Upper lobe of right lung (tissue), 1 donor: ENCODE results near the gene SLC16A3. TPM values are rescaled to one million over a fixed set of nuclear protein-coding genes. Genes with fewer than 3 reads are reported as not detected.
"Not testable (repeated sequence)": the region's sequence is repeated elsewhere in the genome, so short reads cannot be mapped to it uniquely, and the experiment has no call there.

ENCODE experiments used
- ATAC-seq: fragments of 200-7000 bp; cut with Tn5 transposase; one replicate; pipeline ENCODE4 v1.9.1; 2020; ENCODE audit warnings: mild to moderate bottlenecking, moderate library complexity
- DNase-seq: peaks from one replicate; pipeline ENCODE4 v3.0.0-alpha.2; 2020
- H3K27ac ChIP-seq: fragments of 200-600 bp; one replicate; pipeline ENCODE4 v1.8.0; 2022
- H3K27me3 ChIP-seq: fragments of 200-600 bp; one replicate; pipeline ENCODE4 v1.8.0; 2022; ENCODE audit warnings: mild to moderate bottlenecking
- H3K36me3 ChIP-seq: fragments of 200-600 bp; one replicate; pipeline ENCODE4 v1.8.0; 2022
- H3K4me1 ChIP-seq: fragments of 200-600 bp; one replicate; pipeline ENCODE4 v1.8.0; 2022
- H3K4me3 ChIP-seq: fragments of 200-600 bp; one replicate; pipeline ENCODE4 v1.8.0; 2022; ENCODE audit warnings: mild to moderate bottlenecking
- H3K9me3 ChIP-seq: fragments of 200-600 bp; one replicate; pipeline ENCODE4 v1.8.0; 2022
- CTCF ChIP-seq: fragments of 200-600 bp; IDR thresholded peaks from one replicate; pipeline ENCODE4 v1.8.0; 2022; ENCODE audit warnings: antibody characterized with exemption
- intact Hi-C: fragments of 100-400 bp; cut with DNase I; formaldehyde crosslinking; loops from one replicate; pipeline ENCODE4 v1.11.0; 2022
- total RNA-seq: library from RNA; stranded (reverse); fragmentation: NEBNext Ultra II Directional; extraction: Animal tissue kit (Norgen Biotek cat#: 25700); gene quantifications from one replicate; pipeline ENCODE4 v1.2.1, GENCODE V29; 2021
- donor health status: DM: no; HTN: yes; CAD: no; lungs with severe emphysema.

Gene SLC16A3
- total RNA-seq, 1 donor from 2014 or later = 77.5 TPM

GRCh38 chr17:82201498-82201910, 27.3 kb upstream of the SLC16A3 start:
- Histone ChIP-seq H3K4me3 (no peak overlapping the region), H3K4me1 (peaks cover 4% of the 10 kb centered on the region), H3K27me3 (no peaks in the 10 kb centered on the region), H3K9me3 (no peaks in the 10 kb centered on the region), H3K36me3 (no peaks in the 10 kb centered on the region), H3K27ac (no peak overlapping the region)
- no peak for TF ChIP-seq CTCF
- intact Hi-C loops = no loop called here
- ATAC-seq (no peak), DNase-seq (no peak)

GRCh38 chr17:82202981-82203380, 25.9 kb upstream of the SLC16A3 start:
- Histone ChIP-seq H3K4me1 (peaks cover 4% of the 10 kb centered on the region), H3K36me3 (no peaks in the 10 kb centered on the region), H3K27ac (no peak overlapping the region), H3K27me3 (no peaks in the 10 kb centered on the region), H3K9me3 (no peaks in the 10 kb centered on the region), H3K4me3 (no peak overlapping the region)
- DNase-seq (no peak), ATAC-seq (no peak)
- intact Hi-C loops = no loop called here
- TF ChIP-seq CTCF = no peak

GRCh38 chr17:82203920-82204319, 24.9 kb upstream of the SLC16A3 start:
- no peak overlapping the region for H3K4me3 ChIP-seq
- ATAC-seq = no peak
- intact Hi-C loops = no loop called here
- H3K27ac ChIP-seq = no peak overlapping the region
- H3K36me3 ChIP-seq = no peaks in the 10 kb centered on the region
- H3K27me3 ChIP-seq = no peaks in the 10 kb centered on the region
- TF ChIP-seq CTCF = no peak
- H3K9me3 ChIP-seq = no peaks in the 10 kb centered on the region
- H3K4me1 ChIP-seq = peaks cover 4% of the 10 kb centered on the region
- DNase-seq = no peak

- no peak for ATAC-seq
- no peaks in the 10 kb centered on the region for H3K9me3 ChIP-seq
- no peaks in the 10 kb centered on the region for H3K27me3 ChIP-seq
- H3K36me3 ChIP-seq = no peaks in the 10 kb centered on the region
- H3K4me1 ChIP-seq = peaks cover 4% of the 10 kb centered on the region
- H3K4me3 ChIP-seq = no peak overlapping the region
- no peak for DNase-seq
- H3K27ac ChIP-seq = no peak overlapping the region
- intact Hi-C loops = no loop called here
- no peak for TF ChIP-seq CTCF
Observed at GRCh38 chr17:82204831-82205719, 23.8 kb upstream of the SLC16A3 start.

- peak; percentile 90 for TF ChIP-seq CTCF
- intact Hi-C loops = no loop called here
- no peaks in the 10 kb centered on the region for H3K9me3 ChIP-seq
- peak; percentile 95 for ATAC-seq
- H3K36me3 ChIP-seq = no peaks in the 10 kb centered on the region
- peaks cover 4% of the 10 kb centered on the region for H3K4me1 ChIP-seq
- no peaks in the 10 kb centered on the region for H3K27me3 ChIP-seq
- DNase-seq = peak; percentile 91
- no peak overlapping the region for H3K4me3 ChIP-seq
- peak overlapping the region; percentile 82 for H3K27ac ChIP-seq
Observed at GRCh38 chr17:82205720-82206508, 22.9 kb upstream of the SLC16A3 start.

- ATAC-seq, intact Hi-C loops: not testable (repeated sequence)
- H3K4me1 ChIP-seq = peaks cover 28% of the 10 kb centered on the region
Observed at GRCh38 chr17:82210655-82211054, 18.2 kb upstream of the SLC16A3 start.

More at GRCh38 chr17:82210655-82211054, 18.2 kb upstream of the SLC16A3 start:
- not testable (repeated sequence) for H3K9me3 ChIP-seq, DNase-seq, H3K27ac ChIP-seq, H3K36me3 ChIP-seq, H3K4me3 ChIP-seq, H3K27me3 ChIP-seq
